Measurements from ENCODE around the gene INPP5K. TPM values are rescaled to one million over a fixed set of nuclear protein-coding genes. Genes with fewer than 3 reads are reported as not detected.
"Not testable (repeated sequence)": the region's sequence is repeated elsewhere in the genome, so short reads cannot be mapped to it uniquely, and the experiment has no call there.

Gene INPP5K
- total and polyA plus RNA-seq, 4 donors: 33.6 to 76.7 (median 41.0) TPM

DNA sequence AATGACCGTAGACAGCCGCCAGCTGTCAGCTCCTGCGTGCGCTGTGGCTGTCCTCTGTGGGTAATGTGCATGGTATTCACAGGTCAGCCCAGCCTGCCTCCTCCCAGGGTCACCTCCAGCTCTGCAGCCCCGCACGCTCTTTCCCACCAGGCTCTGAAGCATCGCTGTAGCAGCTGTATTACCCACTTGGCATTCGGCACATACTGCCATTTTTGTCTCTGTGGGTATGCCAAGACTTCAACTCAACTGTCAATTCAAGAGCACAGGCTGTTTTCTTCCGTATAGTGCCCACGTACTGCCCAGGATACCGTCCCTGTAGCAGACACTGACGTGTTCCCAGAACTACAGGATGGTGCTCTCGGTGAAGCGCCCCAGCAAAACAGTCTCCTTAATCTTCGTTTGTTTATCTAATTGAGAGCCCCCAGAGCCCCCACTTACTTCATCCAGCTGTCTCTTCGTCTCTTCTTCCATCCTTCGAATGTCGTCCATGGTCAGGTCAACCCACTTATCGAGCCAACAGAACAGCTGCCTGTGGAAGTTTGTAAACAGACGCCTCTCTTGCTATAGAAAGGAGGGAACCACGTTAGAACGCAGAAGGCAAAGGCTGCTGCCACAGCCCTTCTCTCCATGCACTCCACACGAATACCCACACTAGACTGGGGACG lies 17.4 kb upstream of the INPP5K start:
- Histone ChIP-seq H3K36me3 (ENCODE audit: control insufficient read depth in 4 of 4, insufficient read depth in 4 of 4, low read length in 4 of 4) (peaks cover 20 to 53% (median 29%) of the 10 kb centered on the region in 4 donors), H3K9me3 (ENCODE audit: control insufficient read depth in 4 of 4, insufficient read depth in 3 of 4, low read length in 3 of 4) (no peaks in the 10 kb centered on the region), H3K4me3 (no peak overlapping the region), H3K27ac (ENCODE audit: low read depth in 1 of 2, low read length in 1 of 2) (peak overlapping the region in 1 of 2 donors; percentile 38), H3K27me3 (ENCODE audit: control insufficient read depth in 3 of 3, insufficient read depth in 3 of 3, low read length in 2 of 3) (no peaks in the 10 kb centered on the region), H3K4me1 (ENCODE audit: control insufficient read depth in 5 of 5, insufficient read depth in 5 of 5, low read length in 5 of 5) (peaks cover 0 to 10% (median 0%) of the 10 kb centered on the region in 5 donors), H3K9ac (ENCODE audit: insufficient read depth in 1 of 2, low read length in 2 of 2) (no peak overlapping the region)
- no peak for ATAC-seq (ENCODE audit: insufficient read depth, low FRiP score)
- peak in 1 of 3 donors; percentile 18 for DNase-seq
- WGBS, 2 donors: 91 to 93% methylated on average over 24 of the region's 24 CpGs
- TF ChIP-seq, protein P1, sequence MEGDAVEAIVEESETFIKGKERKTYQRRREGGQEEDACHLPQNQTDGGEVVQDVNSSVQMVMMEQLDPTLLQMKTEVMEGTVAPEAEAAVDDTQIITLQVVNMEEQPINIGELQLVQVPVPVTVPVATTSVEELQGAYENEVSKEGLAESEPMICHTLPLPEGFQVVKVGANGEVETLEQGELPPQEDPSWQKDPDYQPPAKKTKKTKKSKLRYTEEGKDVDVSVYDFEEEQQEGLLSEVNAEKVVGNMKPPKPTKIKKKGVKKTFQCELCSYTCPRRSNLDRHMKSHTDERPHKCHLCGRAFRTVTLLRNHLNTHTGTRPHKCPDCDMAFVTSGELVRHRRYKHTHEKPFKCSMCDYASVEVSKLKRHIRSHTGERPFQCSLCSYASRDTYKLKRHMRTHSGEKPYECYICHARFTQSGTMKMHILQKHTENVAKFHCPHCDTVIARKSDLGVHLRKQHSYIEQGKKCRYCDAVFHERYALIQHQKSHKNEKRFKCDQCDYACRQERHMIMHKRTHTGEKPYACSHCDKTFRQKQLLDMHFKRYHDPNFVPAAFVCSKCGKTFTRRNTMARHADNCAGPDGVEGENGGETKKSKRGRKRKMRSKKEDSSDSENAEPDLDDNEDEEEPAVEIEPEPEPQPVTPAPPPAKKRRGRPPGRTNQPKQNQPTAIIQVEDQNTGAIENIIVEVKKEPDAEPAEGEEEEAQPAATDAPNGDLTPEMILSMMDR (IDR thresholded peaks at IDR 0.05; ENCODE audit: control extremely low read depth, extremely low read depth): no peak

DNA sequence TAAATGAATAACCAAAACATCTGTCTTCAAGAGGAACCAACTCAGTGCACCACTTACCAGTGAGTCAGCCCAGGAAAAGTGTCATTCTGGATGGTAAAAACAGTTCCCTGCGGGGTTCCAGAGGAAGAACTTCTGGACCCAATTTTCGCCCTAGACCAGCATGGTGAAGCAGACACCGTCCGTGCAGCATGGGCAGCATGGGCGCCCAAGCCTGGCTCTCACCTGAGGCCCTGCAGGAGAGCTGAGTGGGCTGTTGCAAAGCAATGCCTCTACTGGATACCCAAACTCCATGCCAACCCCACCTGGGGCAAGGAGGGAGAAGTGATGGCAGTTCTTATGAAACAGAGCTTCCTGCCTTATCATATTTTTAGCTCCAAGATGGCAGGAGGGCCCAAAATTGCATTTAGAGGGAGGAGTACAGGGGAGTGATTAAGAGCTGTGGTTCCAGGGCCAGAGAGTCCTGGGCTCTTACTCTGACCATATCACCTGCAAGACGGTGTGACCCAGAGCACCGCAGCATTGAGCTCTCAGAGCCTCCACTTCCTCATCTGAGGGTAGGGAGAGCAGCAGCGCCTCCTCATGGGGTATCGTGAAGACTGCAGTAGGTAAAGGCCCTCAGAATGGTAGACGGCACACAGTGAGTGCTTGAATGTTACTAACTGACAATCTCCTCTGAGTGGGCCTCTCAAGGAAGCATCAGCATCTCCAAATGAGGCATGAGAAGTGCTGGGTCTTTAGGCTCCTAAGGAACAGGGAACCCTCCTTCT lies 16.6 kb upstream of the INPP5K start:
- Histone ChIP-seq H3K4me3 (no peak overlapping the region), H3K4me1 (ENCODE audit: control insufficient read depth in 5 of 5, insufficient read depth in 5 of 5, low read length in 5 of 5) (peaks cover 0 to 10% (median 0%) of the 10 kb centered on the region in 5 donors), H3K27ac (ENCODE audit: low read depth in 1 of 2, low read length in 1 of 2) (no peak overlapping the region), H3K9me3 (ENCODE audit: control insufficient read depth in 4 of 4, insufficient read depth in 3 of 4, low read length in 3 of 4) (no peaks in the 10 kb centered on the region), H3K27me3 (ENCODE audit: control insufficient read depth in 3 of 3, insufficient read depth in 3 of 3, low read length in 2 of 3) (no peaks in the 10 kb centered on the region), H3K36me3 (ENCODE audit: control insufficient read depth in 4 of 4, insufficient read depth in 4 of 4, low read length in 4 of 4) (peaks cover 18 to 51% (median 27%) of the 10 kb centered on the region in 4 donors), H3K9ac (ENCODE audit: insufficient read depth in 1 of 2, low read length in 2 of 2) (no peak overlapping the region)
- DNase-seq (no peak), ATAC-seq (ENCODE audit: insufficient read depth, low FRiP score) (no peak)
- TF ChIP-seq, protein P1 (IDR thresholded peaks at IDR 0.05; ENCODE audit: control extremely low read depth, extremely low read depth): peak; percentile 2
- 80 to 84% methylated on average over 10 of the region's 10 CpGs for WGBS, 2 donors

GRCh38 chr17:1529863-1530262 lies 13.5 kb upstream of the INPP5K start:
- no peaks in the 10 kb centered on the region for H3K27me3 ChIP-seq (ENCODE audit: control insufficient read depth in 3 of 3, insufficient read depth in 3 of 3, low read length in 2 of 3)
- ATAC-seq (ENCODE audit: insufficient read depth, low FRiP score): no peak
- DNase-seq: no peak
- peaks cover 0 to 5% (median 0%) of the 10 kb centered on the region in 5 donors for H3K4me1 ChIP-seq (ENCODE audit: control insufficient read depth in 5 of 5, insufficient read depth in 5 of 5, low read length in 5 of 5)
- 29 to 47% methylated on average over 2 of the region's 2 CpGs for WGBS, 2 donors
- no peak overlapping the region for H3K9ac ChIP-seq (ENCODE audit: insufficient read depth in 1 of 2, low read length in 2 of 2)
- H3K27ac ChIP-seq (ENCODE audit: low read depth in 1 of 2, low read length in 1 of 2): no peak overlapping the region
- H3K9me3 ChIP-seq (ENCODE audit: control insufficient read depth in 4 of 4, insufficient read depth in 3 of 4, low read length in 3 of 4): no peaks in the 10 kb centered on the region
- peaks cover 15 to 50% (median 31%) of the 10 kb centered on the region in 4 donors for H3K36me3 ChIP-seq (ENCODE audit: control insufficient read depth in 4 of 4, insufficient read depth in 4 of 4, low read length in 4 of 4)
- no peak overlapping the region for H3K4me3 ChIP-seq
- TF ChIP-seq, protein P1 (IDR thresholded peaks at IDR 0.05; ENCODE audit: control extremely low read depth, extremely low read depth): no peak

DNA sequence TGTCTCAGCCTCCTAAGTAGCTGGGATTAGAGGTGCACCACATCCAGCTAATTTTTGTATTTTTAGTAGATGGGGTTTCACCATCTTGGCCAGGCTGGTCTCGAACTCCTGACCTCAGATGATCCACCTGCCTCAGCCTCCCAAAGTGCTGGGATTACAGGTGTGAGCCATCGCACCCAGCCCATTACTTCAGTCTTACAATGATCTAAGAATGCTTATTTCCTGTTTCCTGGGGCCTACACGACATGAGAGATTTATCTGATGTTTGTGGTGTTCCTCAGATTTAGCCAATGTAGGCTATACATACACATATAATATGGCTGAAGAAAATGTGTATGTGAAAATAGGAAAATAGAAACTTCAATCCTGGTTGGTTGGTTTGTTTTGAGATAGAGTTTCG lies 10.5 kb upstream of the INPP5K start:
- peaks cover 3 to 27% (median 21%) of the 10 kb centered on the region in 4 donors for H3K36me3 ChIP-seq (ENCODE audit: control insufficient read depth in 4 of 4, insufficient read depth in 4 of 4, low read length in 4 of 4)
- not testable (repeated sequence) for H3K4me1 ChIP-seq (ENCODE audit: control insufficient read depth in 5 of 5, insufficient read depth in 5 of 5, low read length in 5 of 5); DNase-seq; H3K9ac ChIP-seq (ENCODE audit: insufficient read depth in 1 of 2, low read length in 2 of 2); H3K9me3 ChIP-seq (ENCODE audit: control insufficient read depth in 4 of 4, insufficient read depth in 3 of 4, low read length in 3 of 4); H3K27ac ChIP-seq (ENCODE audit: low read depth in 1 of 2, low read length in 1 of 2); H3K27me3 ChIP-seq (ENCODE audit: control insufficient read depth in 3 of 3, insufficient read depth in 3 of 3, low read length in 2 of 3); H3K4me3 ChIP-seq; ATAC-seq (ENCODE audit: insufficient read depth, low FRiP score)
- WGBS, 2 donors: 68 to 75% methylated on average over 4 of the region's 4 CpGs
